ENCODE results near the gene KIF14.

DNA sequence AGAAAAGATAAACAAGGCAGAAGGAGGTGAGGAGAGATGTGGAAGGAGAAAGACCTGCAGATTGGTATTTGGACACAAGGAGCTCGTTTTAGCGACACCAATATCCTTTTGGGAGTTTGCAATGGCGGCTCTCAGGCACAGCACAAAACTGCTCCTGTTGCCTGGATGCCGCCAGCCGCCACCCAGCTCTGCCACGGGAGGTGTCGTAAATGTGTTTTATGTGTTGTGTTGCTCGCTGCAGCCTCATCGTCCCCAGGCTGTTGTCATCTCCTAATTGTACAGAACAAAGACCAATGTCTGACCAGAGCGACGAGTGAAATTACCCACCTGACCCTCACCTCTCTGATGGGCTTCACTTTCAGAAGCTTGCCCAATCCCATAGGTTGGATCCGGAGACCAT, 114.1 kb downstream of the KIF14 start:
- TF ChIP-seq, protein P1, sequence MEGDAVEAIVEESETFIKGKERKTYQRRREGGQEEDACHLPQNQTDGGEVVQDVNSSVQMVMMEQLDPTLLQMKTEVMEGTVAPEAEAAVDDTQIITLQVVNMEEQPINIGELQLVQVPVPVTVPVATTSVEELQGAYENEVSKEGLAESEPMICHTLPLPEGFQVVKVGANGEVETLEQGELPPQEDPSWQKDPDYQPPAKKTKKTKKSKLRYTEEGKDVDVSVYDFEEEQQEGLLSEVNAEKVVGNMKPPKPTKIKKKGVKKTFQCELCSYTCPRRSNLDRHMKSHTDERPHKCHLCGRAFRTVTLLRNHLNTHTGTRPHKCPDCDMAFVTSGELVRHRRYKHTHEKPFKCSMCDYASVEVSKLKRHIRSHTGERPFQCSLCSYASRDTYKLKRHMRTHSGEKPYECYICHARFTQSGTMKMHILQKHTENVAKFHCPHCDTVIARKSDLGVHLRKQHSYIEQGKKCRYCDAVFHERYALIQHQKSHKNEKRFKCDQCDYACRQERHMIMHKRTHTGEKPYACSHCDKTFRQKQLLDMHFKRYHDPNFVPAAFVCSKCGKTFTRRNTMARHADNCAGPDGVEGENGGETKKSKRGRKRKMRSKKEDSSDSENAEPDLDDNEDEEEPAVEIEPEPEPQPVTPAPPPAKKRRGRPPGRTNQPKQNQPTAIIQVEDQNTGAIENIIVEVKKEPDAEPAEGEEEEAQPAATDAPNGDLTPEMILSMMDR (IDR thresholded peaks at IDR 0.05), result no peak
- TF ChIP-seq POLR2A (IDR thresholded peaks at IDR 0.05), result no peak
